Neural cell (in vitro differentiated cells): Measurements from ENCODE around the gene TMEM131. TPM values are rescaled to one million over a fixed set of nuclear protein-coding genes. Genes with fewer than 3 reads are reported as not detected.

ENCODE experiments used
- H2AFZ ChIP-seq: fragments of 200-600, 300-800 bp; sonication (generic), shearing (Covaris generic); 2 replicates; pipeline ENCODE4 v1.6.0; 2014; ENCODE audit warnings: low read depth, mild to moderate bottlenecking, antibody characterized with exemption, low read length, moderate library complexity
- H3F3A ChIP-seq: fragments of 200-600 bp; shearing (Covaris generic); 2 replicates; pipeline ENCODE4 v1.6.1; 2016; ENCODE audit warnings: mild to moderate bottlenecking, moderate library complexity, mixed read lengths, antibody characterized with exemption, low read length; ENCODE audit not compliant: insufficient read depth, poor library complexity, severe bottlenecking
- H3K27ac ChIP-seq: fragments of 200-600, 300-800 bp; sonication (generic), shearing (Covaris generic); 2 replicates; pipeline ENCODE4 v1.5.1; 2014; ENCODE audit warnings: mild to moderate bottlenecking, low read length, moderate library complexity
- H3K27me3 ChIP-seq: fragments of 300-800, 200-600 bp; sonication (generic), shearing (Covaris generic); 2 replicates; pipeline ENCODE4 v1.6.0; 2014; ENCODE audit warnings: mild to moderate bottlenecking, low read depth, low read length, moderate library complexity; ENCODE audit not compliant: insufficient read depth
- H3K36me3 ChIP-seq: fragments of 300-800, 200-600 bp; sonication (generic), shearing (Covaris generic); 2 replicates; pipeline ENCODE4 v1.5.1; 2014; ENCODE audit warnings: mild to moderate bottlenecking, antibody characterized with exemption, low read length, moderate library complexity; ENCODE audit not compliant: insufficient read depth
- H3K4me2 ChIP-seq: fragments of 300-800, 200-600 bp; sonication (generic), shearing (Covaris generic); 2 replicates; pipeline ENCODE4 v1.6.0; 2014; ENCODE audit warnings: mild to moderate bottlenecking, low read length
- H3K4me3 ChIP-seq: fragments of 300-800, 200-600 bp; sonication (generic), shearing (Covaris generic); 2 replicates; pipeline ENCODE4 v1.5.1; 2014; ENCODE audit warnings: mild to moderate bottlenecking, low read length, moderate library complexity
- H3K79me2 ChIP-seq: fragments of 200-600 bp; shearing (Covaris generic); replicated peaks from 2 replicates; pipeline ENCODE4 v1.6.0; 2014; ENCODE audit warnings: mild to moderate bottlenecking, low read length, moderate library complexity; ENCODE audit not compliant: insufficient read depth
- H3K9ac ChIP-seq: fragments of 300-800, 200-600 bp; sonication (generic), shearing (Covaris generic); 2 replicates; pipeline ENCODE4 v1.6.1; 2016; ENCODE audit warnings: mild to moderate bottlenecking, low read length, mixed read lengths
- H3K9me2 ChIP-seq: fragments of 200-600 bp; shearing (Covaris generic); 2 replicates; pipeline ENCODE4 v1.6.1; 2016; ENCODE audit warnings: mild to moderate bottlenecking, low read length, mixed read lengths; ENCODE audit not compliant: insufficient read depth
- H3K9me3 ChIP-seq: fragments of 200-600, 300-800 bp; sonication (generic), shearing (Covaris generic); 2 replicates; pipeline ENCODE4 v1.6.1; 2016; ENCODE audit warnings: mild to moderate bottlenecking, mixed run types, low read length, moderate library complexity, mixed read lengths
- H4K20me1 ChIP-seq: fragments of 200-600 bp; shearing (Covaris generic); 2 replicates; pipeline ENCODE4 v1.6.1; 2016; ENCODE audit warnings: mild to moderate bottlenecking, mixed run types; ENCODE audit not compliant: insufficient read depth
- CTCF ChIP-seq: fragments of 450-650 bp; IDR thresholded peaks from 2 replicates; pipeline ENCODE4 v1.5.1; 2014; ENCODE audit warnings: antibody characterized with exemption, mild to moderate bottlenecking, moderate library complexity; ENCODE audit not compliant: poor library complexity, severe bottlenecking
- EP300 ChIP-seq: fragments of 450-650 bp; conservative IDR thresholded peaks from 2 replicates; pipeline ENCODE4 v1.6.1; 2014; ENCODE audit warnings: antibody characterized with exemption, mild to moderate bottlenecking, moderate library complexity; ENCODE audit not compliant: poor library complexity, severe bottlenecking
- EZH2 ChIP-seq: fragments of 200-600, 300-800 bp; shearing (Covaris generic), sonication (generic); IDR thresholded peaks from 2 replicates; pipeline ENCODE4 v1.6.1; 2014; ENCODE audit warnings: antibody characterized with exemption, low read length, borderline replicate concordance, mild to moderate bottlenecking; ENCODE audit not compliant: insufficient read depth, poor library complexity, severe bottlenecking
- MXI1 ChIP-seq: fragments of 450-650 bp; conservative IDR thresholded peaks from 2 replicates; pipeline ENCODE4 v1.6.1; 2014; ENCODE audit warnings: antibody characterized with exemption, mild to moderate bottlenecking; ENCODE audit not compliant: poor library complexity, severe bottlenecking
- POLR2AphosphoS5 ChIP-seq: IDR thresholded peaks from 2 replicates; pipeline ENCODE4 v1.6.1; 2012
- RAD21 ChIP-seq: fragments of 450-650 bp; conservative IDR thresholded peaks from 2 replicates; pipeline ENCODE4 v1.6.1; 2014; ENCODE audit warnings: antibody characterized with exemption, mild to moderate bottlenecking, moderate library complexity
- REST ChIP-seq: IDR thresholded peaks from 2 replicates; pipeline ENCODE4 v1.6.1; 2012; ENCODE audit warnings: borderline replicate concordance
- SMC3 ChIP-seq: fragments of 450-650 bp; conservative IDR thresholded peaks from 2 replicates; pipeline ENCODE4 v1.6.1; 2014; ENCODE audit warnings: antibody characterized with exemption, mild to moderate bottlenecking, moderate library complexity; ENCODE audit not compliant: poor library complexity
- TAF1 ChIP-seq: IDR thresholded peaks from 2 replicates; pipeline ENCODE4 v1.6.1; 2012; ENCODE audit warnings: low read depth
- polyA plus RNA-seq: library from polyadenylated mRNA; depleted of rRNA; stranded (reverse); fragments of >200 nt; gene quantifications from 2 replicates; pipeline ENCODE4 v1.2.3, GENCODE V29; 2014

The TMEM131 gene
- polyA plus RNA-seq, 1 donor from 2014 or later, result 9.6 TPM

DNA sequence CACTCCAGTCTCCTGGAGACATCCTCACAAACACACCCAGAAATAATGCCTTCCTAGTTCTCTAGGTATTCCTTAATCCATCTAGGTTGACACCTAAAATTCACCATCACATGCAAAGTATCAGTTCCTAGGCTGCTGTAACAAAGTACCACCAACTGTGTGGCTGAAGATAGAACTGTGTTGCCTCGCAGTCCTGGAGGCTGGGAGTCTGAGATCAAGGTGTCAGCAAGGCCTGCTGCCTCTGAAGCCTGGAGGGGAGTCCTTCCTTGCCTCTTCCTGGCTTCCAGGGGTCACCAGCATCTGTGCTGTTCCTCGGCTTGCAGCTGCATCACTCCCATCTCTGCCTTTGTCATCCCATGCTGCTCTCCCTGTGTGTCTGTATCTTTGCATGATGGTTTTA, 36.3 kb upstream of the TMEM131 start:
- Histone ChIP-seq H3F3A (no peaks in the 10 kb centered on the region), H2AFZ (no peak overlapping the region), H3K79me2 (no peaks in the 10 kb centered on the region), H3K4me2 (no peak overlapping the region), H3K9ac (no peak overlapping the region), H3K4me3 (no peak overlapping the region), H3K27ac (no peak overlapping the region), H3K9me2 (no peaks in the 10 kb centered on the region), H4K20me1 (no peaks in the 10 kb centered on the region), H3K9me3 (no peaks in the 10 kb centered on the region), H3K36me3 (no peaks in the 10 kb centered on the region), H3K27me3 (no peaks in the 10 kb centered on the region)
- TF ChIP-seq SMC3 (no peak), TAF1 (no peak), CTCF (no peak), EP300 (no peak), RAD21 (no peak), EZH2 (no peak), POLR2AphosphoS5 (no peak), MXI1 (no peak), REST (no peak)

GRCh38 chr2:98029718-98030222, 34.0 kb upstream of the TMEM131 start:
- H3K4me3 ChIP-seq, result no peak overlapping the region
- TF ChIP-seq EZH2, result no peak
- no peak for TF ChIP-seq EP300
- no peak for TF ChIP-seq MXI1
- no peak for TF ChIP-seq SMC3
- TF ChIP-seq CTCF, result no peak
- no peak for TF ChIP-seq RAD21
- TF ChIP-seq REST, result no peak
- no peak for TF ChIP-seq TAF1
- TF ChIP-seq POLR2AphosphoS5, result no peak
- H2AFZ ChIP-seq, result no peak overlapping the region
- H4K20me1 ChIP-seq, result no peaks in the 10 kb centered on the region
- H3K9me2 ChIP-seq, result no peaks in the 10 kb centered on the region
- H3K27ac ChIP-seq, result no peak overlapping the region
- H3F3A ChIP-seq, result no peaks in the 10 kb centered on the region
- H3K27me3 ChIP-seq, result no peaks in the 10 kb centered on the region
- no peak overlapping the region for H3K4me2 ChIP-seq
- H3K9ac ChIP-seq, result no peak overlapping the region
- no peaks in the 10 kb centered on the region for H3K79me2 ChIP-seq
- no peaks in the 10 kb centered on the region for H3K9me3 ChIP-seq
- H3K36me3 ChIP-seq, result no peaks in the 10 kb centered on the region
